K562 (cell line): ENCODE data around the gene PLEKHA1. TPM values are rescaled to one million over a fixed set of nuclear protein-coding genes. Genes with fewer than 3 reads are reported as not detected.

ENCODE experiments used
- ATAC-seq: fragments of 200-7000 bp; cut with Tn5 transposase; 3 replicates; pipeline ENCODE4 v1.9.1; 2020; ENCODE audit warnings: moderate library complexity
- BruUV-seq: library from RNA; stranded (reverse); fragments of 400-500 nt; replicated peaks from 2 replicates; lab custom pipeline; 2021; lab: Mats Ljungman, UMichigan
- CTCF ChIA-PET: fragments of 300-600 bp; formaldehyde crosslinking; extraction: SDS; loops from one replicate; lab custom pipeline; 2021; ENCODE audit warnings: low intra/inter-chr PET ratio; lab: Yijun Ruan, JAX
- POLR2A ChIA-PET: fragments of 300-600, 350-650 bp; sonication (Branson Sonifier 250); formaldehyde crosslinking; extraction: SDS; loops from one replicate; lab custom pipeline; 2021; ENCODE audit warnings: antibody characterized with exemption, inconsistent platforms; lab: Yijun Ruan, JAX
- DNase-seq, 4 experiments: peaks; one replicate each; pipeline versions ENCODE4 v3.0.0 to v3.0.0-alpha.2; 2011 to 2018; ENCODE audit warnings: low spot score in 3 of 4, mixed read lengths in 3 of 4; ENCODE audit errors: extremely low read depth in 1 of 4
- FAIRE-seq: peaks from 2 replicates; lab custom pipeline; 2011; peaks lifted over from hg19 to GRCh38; lab: Jason Lieb, UNC
- H2AFZ ChIP-seq: 2 replicates; pipeline ENCODE4 v1.6.0; 2011; ENCODE audit warnings: low read depth, low read length, control low read depth, inconsistent platforms
- H3K27ac ChIP-seq: fragments of 200-600 bp; 3 replicates; pipeline ENCODE4 v1.8.0; 2011; ENCODE audit warnings: low read depth, mild to moderate bottlenecking, control low read depth, inconsistent platforms, low read length, moderate library complexity, mixed read lengths; ENCODE audit errors: extremely low read depth
- H3K27me3 ChIP-seq, 2 experiments: fragments of 300-600 bp in 1 of 2; 2 replicates in 1 of 2; 3 replicates in 1 of 2; pipeline versions ENCODE4 v1.6.0 to v1.8.0; 2011; ENCODE audit warnings: inconsistent platforms in 2 of 2, low read length in 2 of 2, mild to moderate bottlenecking in 1 of 2, mixed read lengths in 1 of 2, moderate library complexity in 1 of 2; ENCODE audit not compliant: control insufficient read depth in 2 of 2, insufficient read depth in 2 of 2
- H3K36me3 ChIP-seq: fragments of 300-600 bp; 3 replicates; pipeline ENCODE4 v1.8.0; 2011; ENCODE audit warnings: mild to moderate bottlenecking, low read length, inconsistent platforms; ENCODE audit not compliant: control insufficient read depth, insufficient read depth
- H3K4me1 ChIP-seq, 2 experiments: fragments of 200-600 bp in 1 of 2; replicated peaks in 1 of 2; 2 replicates in 1 of 2; 3 replicates in 1 of 2; pipeline versions ENCODE4 v1.5.1 to v1.8.0; 2011; ENCODE audit warnings: inconsistent platforms in 2 of 2, low read length in 2 of 2, mild to moderate bottlenecking in 1 of 2, mixed read lengths in 1 of 2, moderate library complexity in 1 of 2; ENCODE audit not compliant: control insufficient read depth in 2 of 2, insufficient read depth in 2 of 2
- H3K4me2 ChIP-seq: 2 replicates; pipeline ENCODE4 v1.6.1; 2011; ENCODE audit warnings: low read length, control low read depth, inconsistent platforms, mixed read lengths; ENCODE audit not compliant: insufficient read depth
- H3K4me3 ChIP-seq: fragments of 200-600 bp; sonication (generic), shearing (Covaris generic); 2 replicates; pipeline ENCODE4 v1.5.1; 2016; ENCODE audit warnings: control low read depth, inconsistent platforms
- H3K79me2 ChIP-seq: fragments of 200-600 bp; 3 replicates; pipeline ENCODE4 v1.8.0; 2011; ENCODE audit warnings: low read length, inconsistent platforms; ENCODE audit not compliant: control insufficient read depth, insufficient read depth
- H3K9ac ChIP-seq, 2 experiments: 2 replicates each; pipeline versions ENCODE4 v1.6.0 to v1.6.1; 2011; ENCODE audit warnings: low read depth in 2 of 2, low read length in 2 of 2, control low read depth in 1 of 2, inconsistent platforms in 1 of 2, mild to moderate bottlenecking in 1 of 2, mixed read lengths in 1 of 2; ENCODE audit not compliant: insufficient read depth in 1 of 2
- H3K9me1 ChIP-seq: one replicate; pipeline ENCODE4 v1.6.0; 2011; ENCODE audit warnings: inconsistent platforms, mild to moderate bottlenecking, low read length, moderate library complexity; ENCODE audit not compliant: control insufficient read depth, insufficient read depth
- H3K9me3 ChIP-seq: replicated peaks from 2 replicates; pipeline ENCODE4 v1.5.1; 2011; ENCODE audit warnings: low read depth, low read length, inconsistent platforms; ENCODE audit not compliant: control insufficient read depth, insufficient read depth
- H4K20me1 ChIP-seq: replicated peaks from 2 replicates; pipeline ENCODE4 v1.6.1; 2011; ENCODE audit warnings: low read length, inconsistent platforms, mixed read lengths; ENCODE audit not compliant: control insufficient read depth, insufficient read depth
- DPF2 ChIP-seq: fragments of 450-650 bp; IDR thresholded peaks from 2 replicates; pipeline ENCODE4 v1.6.1; 2016
- MYNN ChIP-seq, 2 experiments: sonication (generic); formaldehyde crosslinking in 1 of 2; IDR thresholded peaks; 2 replicates each; pipeline versions ENCODE4 v1.5.0 to v1.6.1; 2016 to 2020; ENCODE audit warnings: antibody characterized with exemption in 1 of 2, missing genetic modification reagents in 1 of 2
- RAD21 ChIP-seq, 2 experiments: fragments of 250-450 bp in 1 of 2; fragments of 450-650 bp in 1 of 2; sonication (Bioruptor Pico) in 1 of 2; formaldehyde crosslinking in 1 of 2; IDR thresholded peaks in 1 of 2; conservative IDR thresholded peaks in 1 of 2; 2 replicates each; pipeline versions ENCODE4 v1.4.0 to v1.8.0; 2020 to 2022; ENCODE audit warnings: mild to moderate bottlenecking in 2 of 2, moderate library complexity in 1 of 2
- SMC3 ChIP-seq: conservative IDR thresholded peaks from 2 replicates; pipeline ENCODE4 v1.6.1; 2011; ENCODE audit warnings: low read depth, low read length, improper control_type of control experiment; ENCODE audit not compliant: insufficient read depth
- ZNF507 ChIP-seq: conservative IDR thresholded peaks from 2 replicates; pipeline ENCODE4 v1.6.1; 2017; ENCODE audit warnings: missing genetic modification characterization, missing compliant biosample characterization
- WGBS: fragments of 100-300 bp; shearing (Covaris generic); methylation state at CpG from one replicate; pipeline ENCODE4 v1.1.6; 2016; ENCODE audit warnings: low coverage, mixed read lengths; ENCODE audit not compliant: insufficient coverage; ENCODE audit errors: missing lambda C conversion rate; 5-methylcytosine and 5-hydroxymethylcytosine counted together
- in situ Hi-C: fragments of 300-500 bp; cut with MboI; formaldehyde crosslinking; loops from 4 replicates; pipeline ENCODE4 v1.15.0; 2018; ENCODE audit warnings: inconsistent platforms, mixed read lengths
- intact Hi-C: fragments of 100-400 bp; cut with micrococcal nuclease; formaldehyde crosslinking; loops from 2 replicates; pipeline ENCODE4 v1.14.2; 2022
- polyA plus RNA-seq, 8 experiments: library from polyadenylated mRNA; depleted of rRNA in 4 of 8; stranded (reverse) in 5 of 8; unstranded in 3 of 8; fragments of >200 nt; fragmentation: Nextera tagmentation in 2 of 8; fragmentation: Illumina TruSeq in 1 of 8; extraction: Ambion mirVana in 2 of 8; extraction: Trizol in 1 of 8; gene quantifications; 2 replicates each; pipeline versions ENCODE4 v1.2.1 to v1.2.3, GENCODE V29; 2011 to 2014; ENCODE audit warnings: inconsistent platforms in 1 of 8, missing spikeins in 1 of 8
- total RNA-seq, 7 experiments: library from RNA; depleted of rRNA in 6 of 7; stranded (reverse); fragments of >200 nt in 6 of 7; fragmentation: Illumina TruSeq in 2 of 7; extraction: Trizol in 2 of 7; gene quantifications; 2 replicates each; pipeline versions ENCODE4 v1.2.1 to v1.2.3, GENCODE V29; 2011 to 2021; ENCODE audit warnings: low replicate concordance in 1 of 7
- TF ChIP-seq, protein P1 (sequence below), 2 experiments: fragments of 450-650 bp; formaldehyde crosslinking in 1 of 2; IDR thresholded peaks; 2 replicates each; pipeline versions ENCODE4 v1.4.0 to v1.6.1; 2014 to 2020; ENCODE audit warnings: mild to moderate bottlenecking in 2 of 2, borderline replicate concordance in 1 of 2, low read depth in 1 of 2
- TF ChIP-seq, protein P2 (sequence below), 3 experiments: IDR thresholded peaks in 2 of 3; conservative IDR thresholded peaks in 1 of 3; 2 replicates each; pipeline ENCODE4 v1.5.1; 2011 to 2012; ENCODE audit warnings: low read length in 3 of 3, mild to moderate bottlenecking in 3 of 3, control low read depth in 2 of 3, improper control_type of control experiment in 1 of 3, inconsistent platforms in 1 of 3, low read depth in 1 of 3, mixed read lengths in 1 of 3, moderate library complexity in 1 of 3; ENCODE audit not compliant: insufficient read depth in 2 of 3

Gene PLEKHA1
- total and polyA plus RNA-seq, 9 of the 15 experiments (the other 6 are each of a cell fraction or from before 2014, with no cell fraction given), result 0.05 to 4.7 (median 1.0) TPM

DNA sequence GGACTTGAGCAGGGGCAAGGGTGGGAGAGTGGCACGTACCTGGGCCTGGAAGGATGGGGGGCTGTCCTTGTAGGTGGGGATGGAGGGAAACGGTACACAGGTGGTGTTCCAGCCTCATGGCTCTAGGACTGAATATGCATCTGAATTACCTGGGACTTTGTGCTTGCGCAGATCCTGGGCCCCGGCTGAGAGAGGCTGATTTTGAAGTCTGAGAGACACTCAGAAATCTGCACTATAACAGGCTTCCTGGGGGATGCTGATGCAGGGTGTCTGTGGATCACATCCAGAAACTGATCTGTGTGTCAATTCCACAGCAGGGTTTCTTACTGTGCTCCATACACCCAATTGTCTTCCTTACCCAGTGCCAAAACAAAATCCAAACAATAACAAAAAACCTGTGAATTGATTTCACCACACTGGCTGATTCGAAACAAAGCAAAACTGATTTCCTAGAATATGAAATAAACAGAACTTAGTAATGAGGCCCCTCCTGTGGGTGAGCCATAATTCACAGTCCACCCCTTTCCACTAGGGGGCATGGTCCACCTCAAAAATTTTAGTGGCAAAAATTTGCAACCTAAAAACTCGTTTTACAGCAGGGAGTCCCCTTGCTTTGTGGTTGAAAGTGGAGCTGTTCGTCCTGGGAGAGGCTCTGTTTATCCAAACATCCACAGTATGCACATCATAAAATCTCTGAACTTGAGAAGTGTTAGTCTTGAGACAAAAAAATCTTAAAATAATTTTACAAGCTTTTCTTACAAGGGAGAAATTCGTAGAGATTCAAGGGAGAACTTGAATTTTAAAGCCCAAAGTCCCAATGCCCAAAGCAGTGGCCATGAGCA lies 32.0 kb upstream of the PLEKHA1 start:
- no peak for FAIRE-seq
- Histone ChIP-seq H3K79me2 (no peaks in the 10 kb centered on the region), H3K4me2 (no peak overlapping the region), H3K9me1 (no peaks in the 10 kb centered on the region), H3K4me1 (no peaks in the 10 kb centered on the region), H3K4me3 (no peak overlapping the region), H2AFZ (no peak overlapping the region), H3K27ac (no peak overlapping the region), H3K9me3 (no peaks in the 10 kb centered on the region), H4K20me1 (no peaks in the 10 kb centered on the region; the same call in 1 of the 2 replicates), H3K36me3 (no peaks in the 10 kb centered on the region), H3K27me3 (peaks cover 0 to 9% of the 10 kb centered on the region in 2 experiments; a peak in 4 of 5 replicates)
- ATAC-seq, result peak; percentile 58; the same call in 2 of the 3 replicates
- in situ Hi-C loops, result no loop called here
- POLR2A ChIA-PET, result interaction anchor here (0.6 kb wide), 1 partner anchor 223 kb away, joined by 3 read pairs; no protein-coding TSS in a partner anchor
- BruUV-seq, result no TSS peak
- peak; percentile 31 to 47 (median 45) for DNase-seq
- intact Hi-C loops, result loop anchor here (2.0 to 10.0 kb wide), 2 partner anchors 92 to 222 kb away; partner anchors contain the start of gene DMBT1
- TF ChIP-seq RAD21 (CRISPR knock-in tag; conservative IDR thresholded peaks at IDR 0.05 in 1 of 2, IDR thresholded peaks at IDR 0.05 in 1 of 2) (peak in 1 of 2 experiments; percentile 59; a peak in 2 of 4 replicates), SMC3 (peak; percentile 40; the same call in 1 of the 2 replicates), MYNN (IDR thresholded peaks at IDR 0.05) (no peak), MYNN (CRISPR knock-in tag; IDR thresholded peaks at IDR 0.05) (no peak), DPF2 (no peak), ZNF507 (tag) (0 out of 2 replicates have a peak, but pooled peaks have one; percentile 12)
- TF ChIP-seq, protein P1, sequence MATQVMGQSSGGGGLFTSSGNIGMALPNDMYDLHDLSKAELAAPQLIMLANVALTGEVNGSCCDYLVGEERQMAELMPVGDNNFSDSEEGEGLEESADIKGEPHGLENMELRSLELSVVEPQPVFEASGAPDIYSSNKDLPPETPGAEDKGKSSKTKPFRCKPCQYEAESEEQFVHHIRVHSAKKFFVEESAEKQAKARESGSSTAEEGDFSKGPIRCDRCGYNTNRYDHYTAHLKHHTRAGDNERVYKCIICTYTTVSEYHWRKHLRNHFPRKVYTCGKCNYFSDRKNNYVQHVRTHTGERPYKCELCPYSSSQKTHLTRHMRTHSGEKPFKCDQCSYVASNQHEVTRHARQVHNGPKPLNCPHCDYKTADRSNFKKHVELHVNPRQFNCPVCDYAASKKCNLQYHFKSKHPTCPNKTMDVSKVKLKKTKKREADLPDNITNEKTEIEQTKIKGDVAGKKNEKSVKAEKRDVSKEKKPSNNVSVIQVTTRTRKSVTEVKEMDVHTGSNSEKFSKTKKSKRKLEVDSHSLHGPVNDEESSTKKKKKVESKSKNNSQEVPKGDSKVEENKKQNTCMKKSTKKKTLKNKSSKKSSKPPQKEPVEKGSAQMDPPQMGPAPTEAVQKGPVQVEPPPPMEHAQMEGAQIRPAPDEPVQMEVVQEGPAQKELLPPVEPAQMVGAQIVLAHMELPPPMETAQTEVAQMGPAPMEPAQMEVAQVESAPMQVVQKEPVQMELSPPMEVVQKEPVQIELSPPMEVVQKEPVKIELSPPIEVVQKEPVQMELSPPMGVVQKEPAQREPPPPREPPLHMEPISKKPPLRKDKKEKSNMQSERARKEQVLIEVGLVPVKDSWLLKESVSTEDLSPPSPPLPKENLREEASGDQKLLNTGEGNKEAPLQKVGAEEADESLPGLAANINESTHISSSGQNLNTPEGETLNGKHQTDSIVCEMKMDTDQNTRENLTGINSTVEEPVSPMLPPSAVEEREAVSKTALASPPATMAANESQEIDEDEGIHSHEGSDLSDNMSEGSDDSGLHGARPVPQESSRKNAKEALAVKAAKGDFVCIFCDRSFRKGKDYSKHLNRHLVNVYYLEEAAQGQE (IDR thresholded peaks at IDR 0.05; ENCODE audit: borderline replicate concordance), result 0 out of 2 replicates have a peak, but pooled peaks have one; percentile 17
- TF ChIP-seq, protein P1 (CRISPR knock-in tag; IDR thresholded peaks at IDR 0.05; ENCODE audit: low read depth), result no peak
- TF ChIP-seq, protein P2, sequence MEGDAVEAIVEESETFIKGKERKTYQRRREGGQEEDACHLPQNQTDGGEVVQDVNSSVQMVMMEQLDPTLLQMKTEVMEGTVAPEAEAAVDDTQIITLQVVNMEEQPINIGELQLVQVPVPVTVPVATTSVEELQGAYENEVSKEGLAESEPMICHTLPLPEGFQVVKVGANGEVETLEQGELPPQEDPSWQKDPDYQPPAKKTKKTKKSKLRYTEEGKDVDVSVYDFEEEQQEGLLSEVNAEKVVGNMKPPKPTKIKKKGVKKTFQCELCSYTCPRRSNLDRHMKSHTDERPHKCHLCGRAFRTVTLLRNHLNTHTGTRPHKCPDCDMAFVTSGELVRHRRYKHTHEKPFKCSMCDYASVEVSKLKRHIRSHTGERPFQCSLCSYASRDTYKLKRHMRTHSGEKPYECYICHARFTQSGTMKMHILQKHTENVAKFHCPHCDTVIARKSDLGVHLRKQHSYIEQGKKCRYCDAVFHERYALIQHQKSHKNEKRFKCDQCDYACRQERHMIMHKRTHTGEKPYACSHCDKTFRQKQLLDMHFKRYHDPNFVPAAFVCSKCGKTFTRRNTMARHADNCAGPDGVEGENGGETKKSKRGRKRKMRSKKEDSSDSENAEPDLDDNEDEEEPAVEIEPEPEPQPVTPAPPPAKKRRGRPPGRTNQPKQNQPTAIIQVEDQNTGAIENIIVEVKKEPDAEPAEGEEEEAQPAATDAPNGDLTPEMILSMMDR (IDR thresholded peaks at IDR 0.05 in 2 of 3, conservative IDR thresholded peaks at IDR 0.05 in 1 of 3; ENCODE audit: insufficient read depth in 2 of 3, low read depth in 1 of 3, low read length in 3 of 3), result peak; percentile 55 to 63 (median 60)
- TF ChIP-seq, all 486 proteins: peak for 5
- no peak overlapping the region for H3K9ac ChIP-seq
- 0% methylated on average over 7 of the region's 8 CpGs for WGBS
- CTCF ChIA-PET, result interaction anchor here (1.7 kb wide), 1 partner anchor 223 kb away, joined by 8 read pairs; no protein-coding TSS in a partner anchor
